Measurements from ENCODE around the gene NMNAT3.

DNA sequence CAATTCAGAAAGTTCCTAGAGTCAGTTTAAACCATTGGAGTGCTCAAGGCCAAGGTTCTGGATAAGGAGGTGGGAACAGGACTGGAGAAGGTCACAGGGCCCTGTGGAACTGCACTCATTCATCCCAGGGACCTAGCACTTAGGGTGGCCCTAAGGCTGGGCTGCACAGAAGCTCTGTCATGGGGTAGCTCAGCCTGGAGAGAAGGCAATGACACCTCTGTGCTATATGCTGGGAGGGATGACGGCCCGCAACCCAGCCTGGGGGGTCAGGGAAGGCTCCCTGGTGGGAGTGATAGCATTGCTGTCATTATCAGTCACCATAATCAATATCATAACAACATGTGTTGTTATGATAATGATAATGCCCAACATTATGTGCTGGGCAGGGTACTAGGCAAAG, 151.6 kb downstream of the NMNAT3 start:
- no peak for TF ChIP-seq ZNF274 (IDR thresholded peaks at IDR 0.05; ENCODE audit: low read depth, low read length)
- TF ChIP-seq YY1 (IDR thresholded peaks at IDR 0.05; ENCODE audit: insufficient read depth, insufficient read length), result no peak
- TF ChIP-seq SUZ12 (IDR thresholded peaks at IDR 0.05; ENCODE audit: extremely low read depth, insufficient read depth, insufficient read length), result no peak
